Dermis blood vessel endothelial cell (primary cell): ENCODE measurements around the gene MAP2K6. TPM values are rescaled to one million over a fixed set of nuclear protein-coding genes. Genes with fewer than 3 reads are reported as not detected.

Experiments
- DNase-seq: peaks from one replicate; pipeline ENCODE4 v3.0.0; 2010
- total RNA-seq: library from RNA; depleted of rRNA; stranded (reverse); fragments of >200 nt; gene quantifications from 2 replicates; pipeline ENCODE4 v1.2.3, GENCODE V29; 2014

The MAP2K6 gene
- total RNA-seq, 1 donor from 2014 or later, result 4.9 TPM

DNA sequence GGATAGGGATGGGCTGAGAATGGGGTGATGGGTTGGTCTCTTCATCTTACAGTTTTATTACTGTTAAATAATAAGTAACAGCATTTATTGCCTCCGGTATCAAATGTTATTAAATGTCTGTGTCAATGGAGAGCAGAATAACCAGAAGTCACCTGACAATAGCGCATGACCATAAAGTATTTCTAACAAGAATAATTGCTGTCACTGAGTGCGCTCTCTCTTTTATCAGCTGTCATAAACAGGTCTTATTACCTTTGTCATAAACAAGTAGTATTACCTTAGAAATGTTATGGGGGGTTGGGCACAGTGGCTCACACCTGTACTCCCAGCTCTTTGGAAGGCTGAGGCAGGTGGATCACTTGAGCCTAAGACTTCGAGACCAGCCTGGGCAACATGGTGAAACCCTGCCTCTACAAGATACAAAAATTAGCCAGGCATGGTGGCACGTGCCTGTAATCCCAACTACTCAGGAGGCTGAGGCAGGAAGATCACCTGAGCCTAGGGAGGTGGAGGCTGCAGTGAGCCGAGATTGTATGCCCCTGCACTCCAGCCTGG lies 120.6 kb downstream of the MAP2K6 start:
- no peak for DNase-seq

DNA sequence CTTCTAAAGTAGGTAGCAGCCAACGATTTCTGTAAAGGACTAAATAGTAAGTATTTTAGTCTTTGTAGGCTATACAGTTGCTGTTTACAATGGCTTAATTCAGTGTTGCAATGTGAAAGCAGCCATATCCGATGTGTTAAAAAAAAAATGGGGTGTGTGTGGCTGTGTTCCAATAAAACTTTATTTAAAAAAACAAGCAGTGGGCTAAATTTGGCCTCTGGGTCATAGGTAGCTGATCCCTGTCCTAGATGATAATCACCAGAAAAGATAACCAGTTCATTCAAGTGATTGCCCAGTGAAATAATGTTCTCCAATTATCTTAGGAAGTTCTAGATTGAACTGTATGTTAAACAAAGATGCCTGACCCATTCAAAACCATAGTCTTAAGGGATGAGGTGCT lies 124.3 kb downstream of the MAP2K6 start:
- no peak for DNase-seq

DNA sequence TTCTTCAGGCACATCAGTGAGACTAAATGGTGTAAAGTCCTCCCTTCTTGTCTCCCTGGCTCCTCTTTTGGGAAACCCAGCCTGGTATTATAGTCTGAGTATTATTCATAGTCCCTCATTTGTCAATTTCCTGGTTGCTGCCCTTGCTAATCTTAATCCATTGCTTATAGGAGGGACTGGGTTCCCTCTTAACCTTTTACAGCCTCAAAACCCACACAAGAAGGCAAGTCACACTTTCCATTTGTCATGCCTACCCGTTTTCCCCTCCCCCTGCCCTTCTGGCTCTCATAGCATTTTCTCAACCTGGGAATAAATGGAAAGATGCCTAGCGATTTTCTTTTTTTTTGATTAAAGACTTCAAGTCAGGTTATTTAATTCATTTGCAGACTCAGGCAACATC lies 124.8 kb downstream of the MAP2K6 start:
- DNase-seq, result no peak

DNA sequence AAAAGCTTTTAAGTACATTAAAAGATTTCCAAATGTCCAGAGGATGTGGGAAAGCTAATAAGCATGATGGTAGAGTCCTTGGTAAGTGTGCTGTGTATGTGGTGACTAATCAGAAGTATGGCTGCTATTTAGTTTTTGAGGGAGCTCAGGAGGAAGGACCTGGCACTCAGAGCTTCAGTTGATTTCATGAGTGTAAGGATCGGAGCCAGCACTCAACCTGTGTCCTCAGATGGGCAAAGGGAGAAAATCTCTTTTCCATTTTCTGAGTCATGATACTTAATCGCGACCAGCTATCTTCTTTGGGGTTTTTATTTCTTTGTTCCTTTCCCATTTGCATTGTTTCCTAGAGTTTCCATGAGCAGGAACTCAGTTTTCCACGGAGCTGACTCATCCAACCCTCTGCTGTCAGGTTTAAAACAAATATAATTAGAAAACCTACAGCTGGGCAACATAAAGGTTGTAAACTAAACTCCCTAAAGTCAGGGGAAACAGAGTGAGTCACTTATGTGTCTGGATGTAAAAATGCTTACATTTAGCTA lies 125.4 kb downstream of the MAP2K6 start:
- peak; percentile 91 for DNase-seq

DNA sequence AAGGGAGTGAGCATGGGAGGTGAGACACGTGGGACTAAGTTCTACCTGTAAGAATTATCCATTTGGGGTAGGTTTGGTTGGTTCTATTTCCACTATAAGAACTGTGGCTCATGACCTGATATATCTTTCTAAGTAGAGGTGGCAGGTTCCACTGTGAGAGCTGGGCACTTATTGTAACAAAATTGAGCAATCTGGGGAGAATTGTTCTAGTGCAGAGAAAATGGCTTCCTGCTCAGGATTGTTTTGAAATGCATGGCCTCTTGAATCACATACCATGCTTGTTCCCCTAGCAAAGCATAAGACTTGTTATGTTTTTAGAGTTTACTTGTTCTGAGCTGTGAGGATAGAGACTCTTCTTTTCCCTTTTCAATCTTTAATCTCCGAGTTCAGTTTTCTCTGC lies 125.9 kb downstream of the MAP2K6 start:
- DNase-seq, result no peak

DNA sequence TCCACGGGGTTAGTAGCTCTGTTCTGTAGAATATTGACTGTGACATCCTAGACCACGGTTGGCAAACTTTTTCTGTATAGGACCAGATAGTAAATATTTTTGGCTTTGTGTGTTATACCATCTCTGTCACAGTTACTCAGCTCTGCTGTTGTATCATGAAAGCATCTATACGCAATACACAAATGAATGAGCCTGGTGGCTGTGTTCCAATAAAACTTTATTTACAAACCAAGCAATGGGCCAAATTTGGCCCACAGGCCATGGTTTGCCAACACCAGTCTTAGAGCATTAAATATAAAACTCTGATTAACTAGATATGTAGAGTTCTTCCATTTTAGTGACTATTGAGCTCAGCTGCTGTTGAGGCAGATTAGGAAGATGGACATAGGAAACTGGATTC lies 132.7 kb downstream of the MAP2K6 start:
- DNase-seq, result no peak

DNA sequence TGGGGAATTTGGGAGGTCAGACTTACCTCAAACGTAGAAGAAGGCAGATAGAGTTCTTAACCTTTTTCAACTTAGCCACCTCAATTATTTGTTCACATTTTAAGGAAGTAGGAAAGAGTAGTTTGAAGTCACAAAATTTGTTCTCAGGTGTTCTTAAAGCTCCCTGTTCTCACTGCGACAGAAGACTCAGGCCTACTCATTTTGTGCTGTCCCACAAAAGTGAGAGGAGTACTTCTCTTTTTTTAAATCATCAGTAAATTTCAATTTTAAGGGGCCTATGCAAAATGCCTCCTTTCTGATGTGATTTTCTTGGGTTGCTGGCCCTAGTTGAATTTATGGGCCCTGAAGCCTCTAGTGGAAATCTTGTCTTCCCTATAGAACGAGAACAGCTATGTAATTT lies 133.4 kb downstream of the MAP2K6 start:
- DNase-seq, result no peak

DNA sequence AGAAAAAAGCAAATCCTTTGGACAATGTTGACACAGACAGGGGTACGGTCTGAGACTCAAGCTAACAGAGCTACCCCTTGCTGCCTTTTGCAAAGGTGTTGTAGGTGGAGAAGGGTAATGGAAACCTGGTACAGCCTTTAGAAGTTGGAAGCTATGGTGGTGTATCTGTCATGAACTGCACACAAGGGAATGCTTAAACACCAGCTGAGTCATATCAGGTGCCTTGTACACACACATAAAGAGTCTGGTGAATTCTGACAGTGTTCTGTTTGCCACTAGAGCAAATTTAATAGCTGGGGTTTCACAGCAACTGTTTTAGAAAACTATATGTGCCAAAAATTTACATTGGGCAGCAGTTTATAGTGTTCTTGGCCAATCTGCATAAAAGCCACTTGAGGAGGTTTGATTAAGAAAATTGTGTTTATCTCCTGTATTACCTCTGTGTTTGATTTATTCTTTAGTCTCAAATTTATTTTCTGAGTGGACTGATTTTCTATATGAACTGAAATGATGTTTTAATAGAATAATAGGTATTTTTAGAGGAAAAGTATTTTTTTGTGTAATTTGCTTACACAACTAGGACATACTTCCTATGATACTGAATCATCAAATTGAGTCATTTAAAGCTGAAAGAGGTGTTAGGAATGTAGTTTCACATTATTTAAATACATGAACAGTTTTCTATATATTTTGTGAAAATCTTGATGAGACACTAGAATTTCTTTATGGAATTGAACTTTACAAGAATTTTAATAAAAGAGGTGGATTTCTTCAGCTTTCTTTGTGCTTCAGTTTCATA lies 136.9 kb downstream of the MAP2K6 start:
- DNase-seq, result no peak

DNA sequence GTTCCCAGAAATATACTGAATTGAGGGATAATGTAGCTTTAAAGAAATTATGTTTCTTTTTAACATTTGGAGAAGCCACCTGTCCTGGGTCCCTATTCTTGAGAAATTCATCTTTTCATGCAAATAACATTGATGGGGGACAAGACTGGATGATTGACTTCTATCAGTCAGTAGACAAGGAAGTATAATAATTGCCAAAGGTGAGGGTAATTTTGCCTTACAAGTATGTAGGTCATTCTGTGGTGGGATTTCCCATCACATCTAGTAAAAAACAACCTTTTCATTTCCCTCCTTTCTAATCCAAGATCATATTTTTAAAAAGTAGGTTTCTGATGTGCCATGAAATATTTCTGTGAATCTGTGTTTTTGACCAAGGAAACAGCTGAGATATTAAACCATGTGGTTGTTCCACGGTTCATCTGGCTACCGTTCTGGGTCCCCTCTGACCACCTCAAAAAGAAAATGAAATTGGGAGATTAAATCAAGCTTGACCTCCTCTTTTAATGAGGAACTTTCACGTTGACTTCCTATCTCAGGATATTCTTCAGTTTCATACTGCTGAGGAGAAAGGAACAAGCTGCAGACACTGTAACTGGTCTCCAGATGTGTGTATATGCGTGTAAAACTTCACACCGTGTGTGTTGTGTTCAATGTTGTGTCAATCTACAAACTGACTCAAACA lies 138.6 kb downstream of the MAP2K6 start:
- no peak for DNase-seq

DNA sequence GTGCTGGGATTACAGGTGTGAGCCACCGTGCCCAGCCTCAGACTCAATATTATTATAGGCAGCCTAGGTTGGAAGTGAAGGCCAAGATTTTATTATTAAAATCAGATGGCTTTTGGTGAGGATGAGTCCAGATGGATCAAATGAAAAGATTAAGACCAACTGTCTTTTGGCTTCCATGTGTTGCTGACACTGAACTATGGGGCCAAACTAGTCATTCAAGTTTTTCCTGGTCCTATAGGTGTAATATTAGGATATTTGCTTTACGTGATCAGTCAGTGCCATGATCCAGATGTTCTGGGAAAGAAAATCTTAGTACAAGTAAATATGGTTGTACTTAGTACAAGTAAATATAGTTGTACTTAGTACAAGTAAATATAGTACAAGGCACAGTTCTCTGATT lies 140.6 kb downstream of the MAP2K6 start:
- DNase-seq, result no peak

DNA sequence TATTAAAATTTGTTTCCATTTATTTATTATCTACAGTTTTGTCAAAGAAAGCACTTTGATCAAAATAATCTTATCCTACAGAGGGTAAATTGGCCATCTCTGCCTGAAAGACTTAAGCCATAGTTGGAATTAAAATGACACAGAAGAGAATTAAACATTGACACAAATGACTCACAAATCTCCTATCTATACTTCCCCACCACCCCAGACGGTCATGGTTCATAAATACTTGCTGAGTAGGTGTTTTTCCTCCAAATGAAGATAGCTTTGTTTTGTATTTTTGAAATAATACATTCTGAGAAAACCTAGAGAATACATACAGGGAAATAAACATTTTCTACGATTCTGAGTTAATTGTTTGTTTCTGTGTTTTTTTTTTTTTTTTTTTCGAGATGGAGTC lies 142.8 kb downstream of the MAP2K6 start:
- no peak for DNase-seq

DNA sequence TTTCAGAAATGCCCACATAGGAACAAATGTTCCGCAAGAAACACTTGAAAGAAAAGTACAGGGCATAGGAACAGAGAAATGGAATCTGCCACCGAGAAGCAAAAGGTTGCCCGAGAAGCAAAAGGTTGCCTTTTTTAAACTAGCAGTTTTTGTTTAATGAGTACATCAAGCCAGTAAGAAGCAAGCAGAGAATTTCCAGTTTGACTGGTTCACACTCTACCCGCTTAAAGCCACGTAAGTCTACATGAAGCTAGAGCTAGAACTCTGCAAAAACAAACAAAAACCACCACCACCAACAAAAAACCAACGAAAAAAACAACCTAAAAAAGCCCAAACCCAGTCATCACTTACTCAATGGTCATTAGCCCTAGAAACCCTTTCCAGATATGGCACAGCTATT lies 144.3 kb downstream of the MAP2K6 start:
- no peak for DNase-seq

DNA sequence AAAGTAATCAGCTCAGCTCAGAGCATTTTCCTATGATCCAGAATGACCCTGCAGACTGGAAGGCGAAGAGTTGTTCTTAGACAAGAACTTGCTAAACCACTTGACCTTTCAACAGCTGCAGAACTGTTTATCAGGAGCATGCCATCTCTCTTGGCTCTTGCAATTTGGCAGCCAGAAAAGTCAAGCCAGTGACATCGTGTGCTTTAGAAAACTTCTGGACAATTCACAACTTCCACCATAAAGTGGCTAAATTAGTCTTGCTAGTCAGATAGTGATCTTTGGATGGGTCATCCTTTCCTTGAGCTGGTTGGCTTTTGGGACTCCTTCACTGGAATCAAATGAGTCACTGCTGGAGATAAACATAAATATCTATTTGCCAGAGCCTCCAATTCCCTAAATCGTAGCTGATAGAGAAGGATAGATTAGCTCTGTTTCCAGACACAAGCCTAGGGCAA lies 146.5 kb downstream of the MAP2K6 start:
- no peak for DNase-seq

DNA sequence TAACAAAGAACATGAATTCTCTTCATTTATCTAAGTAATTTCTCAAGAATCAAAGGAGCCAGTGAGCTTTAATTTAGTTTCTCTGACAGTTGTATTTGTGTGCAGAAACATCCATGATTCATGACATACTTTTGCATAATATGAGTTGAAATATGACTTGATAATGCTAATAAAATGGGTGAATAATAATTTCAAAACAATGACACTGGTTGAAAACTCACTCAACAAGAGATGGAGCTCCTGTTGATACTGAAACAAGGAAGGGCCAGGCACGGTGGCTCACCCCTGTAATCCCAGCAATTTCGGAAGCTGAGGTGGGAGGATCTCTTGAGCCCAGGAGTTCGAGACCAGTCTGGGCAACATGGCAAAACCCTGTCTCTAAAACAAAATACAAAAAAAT lies 147.0 kb downstream of the MAP2K6 start:
- no peak for DNase-seq

DNA sequence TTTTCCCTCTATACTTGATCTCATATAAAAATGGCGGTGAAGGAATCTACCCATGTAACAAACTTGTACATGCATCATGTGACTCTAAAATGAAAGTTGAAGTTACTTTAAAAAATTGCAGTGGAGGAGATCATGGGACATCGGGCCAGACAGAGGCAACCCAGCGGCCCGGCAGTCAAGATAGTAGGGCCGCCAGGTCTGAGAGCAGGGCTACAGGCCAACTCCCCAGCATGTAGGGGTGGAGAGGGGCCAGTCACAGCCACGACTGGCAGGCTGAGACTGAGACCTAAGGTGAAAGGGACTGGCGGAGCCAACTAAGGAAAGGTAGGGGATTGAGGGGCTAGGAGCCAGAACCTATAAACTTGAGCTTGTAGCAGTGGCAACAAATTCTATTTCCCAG lies 150.9 kb downstream of the MAP2K6 start:
- DNase-seq, result no peak

DNA sequence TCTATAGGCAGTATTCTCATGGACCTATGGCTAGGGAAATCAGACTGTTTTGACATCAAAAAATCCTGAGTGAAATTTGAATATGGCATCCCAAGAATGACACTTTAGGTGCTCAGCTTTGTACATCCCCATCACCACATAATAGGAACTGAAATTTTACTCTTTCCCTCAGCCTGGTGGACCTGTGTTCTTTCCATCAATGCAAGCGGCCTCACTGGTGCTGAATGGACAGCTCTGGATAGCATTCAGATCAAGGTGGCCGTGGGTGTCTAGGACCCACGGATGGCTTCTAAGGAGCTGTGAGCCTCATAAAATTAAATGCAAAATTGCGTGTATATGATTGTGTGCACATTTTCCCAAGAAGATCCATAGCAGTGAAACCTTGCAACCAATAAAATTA lies 152.6 kb downstream of the MAP2K6 start:
- peak; percentile 25 for DNase-seq

DNA sequence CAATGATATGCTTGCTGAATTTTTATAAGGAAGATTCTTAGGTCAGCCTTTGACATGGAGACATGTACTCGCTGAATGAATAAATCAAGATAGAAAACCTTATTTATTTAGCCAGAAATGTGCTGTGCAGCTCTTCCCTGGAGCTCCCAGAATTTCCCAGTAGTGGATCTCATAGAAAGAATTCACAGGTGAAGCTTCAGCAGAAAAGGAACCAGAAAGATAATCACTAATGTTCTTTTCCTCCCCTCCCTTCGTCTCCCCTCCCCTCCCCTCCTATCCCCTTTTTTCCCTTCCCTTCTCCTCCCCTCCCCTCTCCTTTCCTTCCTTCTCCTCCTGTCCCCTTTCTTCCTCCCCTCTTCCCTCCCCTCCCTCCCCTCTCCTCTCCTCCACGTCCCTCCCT lies 158.2 kb downstream of the MAP2K6 start:
- no peak for DNase-seq

DNA sequence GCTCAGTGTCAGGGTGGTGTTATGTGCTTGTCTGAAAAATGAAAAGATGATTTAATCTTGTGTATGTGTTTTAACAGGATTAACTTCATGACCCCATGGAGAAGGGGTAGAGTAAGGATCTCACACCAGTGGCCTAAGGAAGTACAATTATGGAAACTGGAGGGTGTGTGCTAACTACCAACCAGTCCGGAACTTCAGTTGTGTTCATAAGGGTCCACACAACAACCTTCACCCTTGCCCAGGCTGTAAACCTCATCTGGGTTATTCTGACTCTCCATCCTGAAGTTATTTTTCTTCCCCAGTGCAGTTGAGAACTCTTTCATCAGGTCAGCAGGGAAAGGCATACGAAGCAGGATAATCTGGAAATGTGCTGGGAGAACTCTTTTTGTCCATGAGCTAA lies 158.9 kb downstream of the MAP2K6 start:
- no peak for DNase-seq

DNA sequence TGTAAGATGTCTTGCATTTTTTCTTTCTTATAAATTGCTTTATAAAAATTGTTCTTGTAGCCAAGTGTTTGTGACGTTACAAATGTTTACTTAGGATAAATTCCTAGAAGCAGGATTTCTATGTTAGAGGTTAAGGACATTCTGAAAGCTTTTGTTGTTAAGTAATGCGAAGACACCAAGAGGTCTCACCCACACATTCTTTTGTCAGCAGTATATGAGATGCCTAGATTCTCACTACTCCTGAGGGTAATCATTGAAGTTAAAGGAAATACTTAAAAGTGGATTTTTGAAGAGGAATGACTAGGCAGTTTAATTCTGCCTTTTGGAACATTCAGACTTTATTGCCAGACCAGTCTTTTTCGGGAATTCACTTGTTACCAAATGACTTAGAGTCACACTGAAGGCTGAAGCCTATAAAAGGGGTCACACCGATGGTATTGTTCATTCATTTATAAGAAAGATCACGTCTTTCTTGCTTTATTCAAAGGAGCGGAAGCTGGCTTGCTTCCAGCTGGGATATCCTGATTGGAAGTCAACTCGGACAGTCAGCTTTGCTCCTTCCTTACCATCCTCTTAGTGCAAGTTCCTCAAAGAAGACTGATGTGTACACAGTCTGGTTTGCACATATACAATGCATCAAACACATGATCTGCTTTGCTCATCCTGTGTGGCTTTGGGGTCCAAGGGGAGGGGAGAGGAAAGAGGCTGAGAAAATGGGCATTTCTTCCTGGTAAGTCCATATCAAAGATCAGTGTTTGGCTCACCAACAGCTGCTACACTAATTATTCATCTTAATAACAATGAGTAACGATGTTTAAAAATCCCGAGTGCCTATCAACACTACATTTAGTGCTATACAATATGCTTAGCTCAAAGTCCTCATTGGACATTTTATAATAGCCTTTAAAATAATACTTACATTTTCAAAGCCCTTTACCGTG lies 160.0 kb downstream of the MAP2K6 start:
- peak; percentile 47 for DNase-seq

DNA sequence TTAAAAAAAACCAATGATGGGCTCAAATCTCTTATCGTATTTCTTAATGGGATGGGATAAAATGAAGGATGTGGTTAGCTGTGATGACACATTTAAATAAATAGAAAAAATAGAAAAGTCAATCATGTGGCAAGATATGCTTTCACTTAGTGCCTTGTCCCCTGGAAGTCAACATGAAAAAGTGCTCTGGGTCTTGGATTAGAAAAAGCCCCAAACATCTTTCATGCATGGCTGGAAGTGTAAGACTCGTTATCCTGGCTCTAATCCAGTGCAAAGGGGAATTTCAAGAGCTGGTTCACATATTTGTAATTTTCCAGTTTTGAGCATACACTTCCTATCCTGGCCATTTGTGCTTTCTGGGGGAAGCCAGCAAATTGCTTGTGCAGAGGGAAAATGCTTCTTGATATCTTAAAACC lies 160.9 kb downstream of the MAP2K6 start:
- peak; percentile 62 for DNase-seq

DNA sequence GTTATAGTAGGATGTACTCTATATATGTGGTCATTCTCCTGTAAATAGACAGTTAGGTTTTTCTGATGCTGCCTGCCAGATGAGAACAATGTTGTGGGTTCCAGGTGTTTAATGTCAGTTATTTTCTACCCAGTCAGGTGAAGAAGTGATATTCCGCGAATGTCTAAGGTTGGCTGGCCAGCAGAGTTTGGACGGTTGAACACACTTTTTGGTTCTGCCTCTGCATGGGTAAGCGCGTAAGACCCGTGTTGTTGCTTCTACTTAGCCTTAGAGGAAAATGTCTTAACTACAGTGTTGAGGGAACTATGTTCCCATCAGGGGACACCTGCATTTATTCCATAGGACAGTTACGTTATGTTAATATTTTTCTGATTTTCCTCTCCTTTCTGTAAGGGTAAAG lies 162.6 kb downstream of the MAP2K6 start:
- no peak for DNase-seq

DNA sequence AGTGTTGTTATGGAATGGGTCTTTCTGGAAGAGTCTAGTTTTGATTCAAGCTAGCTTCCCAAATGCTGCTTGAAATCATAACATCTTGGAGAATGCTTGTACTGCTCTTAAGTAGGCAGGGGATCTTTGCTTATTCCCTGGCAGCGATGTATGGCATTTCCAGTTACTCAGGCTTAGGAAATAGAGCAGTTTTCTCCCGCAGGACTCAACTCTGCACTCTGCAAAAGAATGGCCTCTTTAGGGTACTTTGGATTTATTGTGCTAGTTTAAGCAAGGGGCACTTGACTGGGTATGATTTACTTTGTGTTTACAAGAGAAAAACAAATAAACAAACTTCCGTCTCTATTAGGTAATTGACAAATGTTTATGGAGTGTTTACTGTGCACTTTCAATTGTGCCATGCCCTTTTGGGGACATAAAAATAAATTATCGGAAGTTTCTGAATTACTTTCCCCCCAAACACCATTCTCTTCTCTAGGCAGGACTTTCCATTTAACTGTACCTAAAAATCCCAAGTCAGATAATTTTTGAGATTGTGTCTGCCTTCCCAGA lies 164.0 kb downstream of the MAP2K6 start:
- no peak for DNase-seq
